Kidney capillary endothelial cell (primary cell): ENCODE data around the gene SULT2B1.
"Not testable (repeated sequence)": the region's sequence is repeated elsewhere in the genome, so short reads cannot be mapped to it uniquely, and the experiment has no call there.

Experiments used
- DNase-seq: peaks from one replicate; pipeline ENCODE4 v3.0.0-alpha.2; 2018; ENCODE audit warnings: low spot score

SULT2B1 gene

DNA sequence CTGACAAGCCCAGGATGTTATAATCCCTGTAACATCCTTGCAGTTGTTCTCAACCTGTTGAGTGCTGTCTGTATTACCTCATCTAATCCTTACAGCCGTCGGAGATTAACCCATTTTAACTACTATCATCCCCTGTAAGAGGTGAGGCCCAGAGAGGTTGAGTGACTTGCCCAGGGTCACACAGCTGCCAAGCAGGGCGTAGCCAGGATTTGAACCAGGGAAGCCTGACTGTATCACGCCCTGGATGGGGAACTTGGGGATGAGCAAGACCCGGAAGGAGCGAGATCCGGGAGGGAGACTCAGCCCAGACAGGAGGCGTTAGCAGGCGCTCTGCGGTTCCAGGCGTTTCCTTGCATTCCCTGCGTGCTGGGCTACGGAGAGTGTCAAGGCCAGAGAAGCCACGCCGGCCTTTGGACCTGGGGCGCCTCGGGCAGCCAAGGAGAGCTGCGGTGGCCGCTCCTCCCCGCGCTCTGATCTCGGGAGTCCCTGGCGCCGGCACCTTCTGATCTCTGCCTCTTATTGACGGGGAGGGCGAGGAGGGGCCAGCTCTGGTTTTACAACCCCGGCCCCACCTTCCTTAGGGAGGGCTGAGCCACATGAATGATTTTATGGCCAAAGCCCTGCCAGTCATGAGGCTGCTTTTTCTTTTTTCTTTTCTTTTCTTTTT is 6.2 kb downstream of the SULT2B1 start:
- DNase-seq = no peak

DNA sequence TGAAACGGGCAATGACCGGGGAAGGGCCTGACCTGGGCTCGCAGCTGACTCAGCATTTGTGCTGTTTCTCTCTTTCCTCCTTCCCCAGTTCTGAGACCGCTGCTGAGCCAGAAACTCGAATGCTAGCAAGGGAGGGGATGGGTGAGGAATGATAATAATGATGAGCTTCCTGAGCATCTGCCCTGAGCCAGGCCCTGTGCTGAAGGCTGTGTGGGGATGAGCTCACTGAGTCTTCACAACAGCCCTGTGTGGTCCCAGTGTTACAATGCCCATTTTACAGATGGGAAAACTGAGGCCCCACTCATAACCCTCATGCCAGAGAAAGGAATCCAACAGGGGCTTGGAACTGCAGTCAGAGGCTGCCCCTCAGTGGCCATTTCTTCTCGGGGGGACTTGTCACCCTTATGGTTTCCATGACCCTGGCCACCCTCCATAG is 8.1 kb downstream of the SULT2B1 start:
- no peak for DNase-seq

DNA sequence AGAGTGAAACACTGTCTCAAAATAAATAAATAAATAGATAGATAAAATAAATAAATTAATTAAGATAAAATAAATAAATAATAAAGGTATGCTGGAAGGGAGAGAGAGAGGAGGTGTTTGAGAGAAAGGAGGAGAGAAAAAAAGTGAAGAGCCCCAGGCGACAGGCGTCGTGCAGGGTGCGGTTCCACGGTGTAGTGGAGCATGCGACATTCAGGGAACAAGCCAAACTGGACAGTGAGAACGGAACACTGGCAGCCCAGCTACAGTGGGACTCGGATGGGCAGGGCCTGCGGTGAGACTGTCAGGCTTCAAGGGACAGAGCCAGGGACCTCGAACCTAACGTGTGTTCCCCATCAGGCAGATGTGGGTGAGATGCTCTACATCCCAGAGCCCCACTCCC is 9.4 kb downstream of the SULT2B1 start:
- DNase-seq = no peak

DNA sequence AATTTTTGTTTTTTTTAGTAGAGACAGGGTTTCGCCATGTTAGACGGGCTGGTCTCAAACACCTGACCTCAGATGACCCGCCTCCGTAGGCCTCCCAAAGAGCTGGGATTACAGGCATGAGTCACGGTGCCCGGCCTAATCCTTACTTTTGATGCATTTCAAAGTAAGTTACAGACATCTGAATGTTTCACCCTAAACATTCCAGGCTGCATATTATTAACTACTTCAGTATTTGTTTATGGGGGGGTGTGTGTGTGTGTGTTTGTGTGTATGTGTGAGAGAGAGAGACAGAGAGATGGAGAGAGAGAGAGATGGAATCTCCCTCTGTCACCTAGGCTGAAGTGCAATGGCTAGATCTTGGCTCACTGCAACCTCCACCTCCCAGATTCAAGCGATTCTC is 13.1 kb downstream of the SULT2B1 start:
- no peak for DNase-seq

DNA sequence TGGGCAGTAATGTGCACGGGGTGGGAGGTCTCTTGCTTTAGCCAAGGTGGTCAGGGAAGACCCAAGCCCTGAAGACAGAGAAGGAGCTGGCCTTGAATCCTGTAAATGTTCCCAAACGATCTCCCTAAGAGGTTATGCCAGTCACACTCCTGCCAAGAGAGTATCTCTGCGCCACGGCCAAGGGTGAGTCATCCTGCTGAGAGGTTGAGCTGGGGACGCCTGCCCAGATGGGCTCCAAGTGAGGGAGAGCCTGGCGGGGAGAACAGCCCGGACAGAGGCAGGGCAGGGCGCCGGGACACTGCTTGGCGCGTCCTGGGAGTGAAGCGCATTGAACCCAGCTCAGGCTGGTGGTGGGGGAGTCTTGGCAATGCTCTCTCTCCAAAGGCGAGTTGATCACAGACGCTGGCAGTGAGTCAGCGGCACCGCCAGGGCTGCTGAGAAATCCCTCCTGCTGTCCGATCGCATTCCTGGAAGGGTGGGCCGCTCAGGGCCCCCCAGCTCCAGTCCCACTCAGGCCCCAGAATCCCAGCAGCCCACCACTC is 16.4 kb downstream of the SULT2B1 start:
- peak; percentile 70 for DNase-seq

DNA sequence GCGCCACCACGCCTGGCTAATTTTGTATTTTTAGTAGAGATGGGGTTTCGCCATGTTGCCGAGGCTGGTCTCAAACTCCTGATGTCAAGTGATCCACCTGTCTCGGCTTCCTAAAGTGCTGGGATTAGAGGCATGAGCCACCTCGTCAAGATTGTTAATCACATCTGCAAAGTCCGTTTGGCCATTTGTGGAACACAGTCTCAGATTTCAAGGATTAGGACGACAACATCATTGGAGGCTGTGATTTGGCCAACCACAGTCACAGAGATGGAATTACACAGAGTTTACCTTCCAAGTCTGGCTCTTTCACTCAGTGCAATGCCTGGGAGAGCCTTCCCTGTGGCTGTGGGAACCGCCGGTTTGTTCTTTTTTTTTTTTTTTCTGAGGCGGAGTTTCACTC is 17.8 kb downstream of the SULT2B1 start:
- DNase-seq = no peak

DNA sequence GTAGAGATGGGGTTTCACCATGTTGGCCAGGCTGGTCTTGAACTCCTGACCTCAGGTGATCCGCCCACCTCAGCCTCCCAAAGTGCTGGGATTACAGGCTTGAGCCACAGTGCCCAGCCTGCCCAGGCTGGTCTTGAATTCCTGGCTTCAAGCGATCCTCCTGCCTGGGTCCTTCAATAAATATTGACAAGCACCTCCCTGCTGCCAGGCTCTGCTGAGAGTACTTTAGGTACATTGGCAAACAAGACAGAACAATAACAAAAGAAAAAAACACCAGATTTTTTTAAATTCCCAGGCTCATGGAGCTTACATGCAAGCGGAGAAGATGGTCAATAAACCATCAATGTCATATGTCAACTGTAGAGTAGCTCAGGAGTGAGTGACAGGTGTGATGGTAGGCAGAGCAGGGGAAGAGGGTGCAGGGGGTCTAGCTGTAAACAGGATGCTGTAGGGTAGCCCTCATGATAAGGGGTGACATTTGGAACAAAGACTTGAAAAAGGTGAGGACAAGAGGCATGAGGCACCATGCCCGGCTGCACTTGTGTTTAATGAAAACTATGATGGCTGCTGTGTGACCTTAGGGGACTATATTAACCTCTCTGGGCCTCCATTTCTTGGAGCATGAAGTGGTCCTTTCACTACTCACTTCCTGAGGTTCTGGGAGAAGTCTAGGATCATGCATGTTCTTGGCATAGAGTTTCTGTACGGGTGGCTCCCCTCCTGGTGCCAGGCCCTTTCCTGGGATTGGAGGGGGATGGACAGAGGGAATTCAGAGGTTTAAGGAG is 19.6 kb downstream of the SULT2B1 start:
- DNase-seq = no peak

DNA sequence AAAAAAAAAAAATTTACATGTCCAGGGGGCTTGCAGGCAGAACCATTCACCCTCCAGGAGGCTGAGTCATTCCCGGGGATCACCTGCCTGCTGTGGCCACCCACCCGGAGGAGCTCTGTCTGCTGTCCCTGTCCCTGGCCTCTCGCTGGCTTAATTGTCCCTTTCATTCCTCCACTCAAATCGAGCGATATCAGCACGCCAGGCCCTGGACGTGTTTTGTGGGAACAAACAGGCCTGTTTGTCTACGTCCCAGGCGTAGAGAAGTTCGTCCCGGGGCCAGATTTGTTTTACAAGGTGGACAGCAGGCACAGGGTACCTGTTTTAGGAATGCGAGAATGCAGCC is 21.2 kb downstream of the SULT2B1 start:
- DNase-seq = no peak

DNA sequence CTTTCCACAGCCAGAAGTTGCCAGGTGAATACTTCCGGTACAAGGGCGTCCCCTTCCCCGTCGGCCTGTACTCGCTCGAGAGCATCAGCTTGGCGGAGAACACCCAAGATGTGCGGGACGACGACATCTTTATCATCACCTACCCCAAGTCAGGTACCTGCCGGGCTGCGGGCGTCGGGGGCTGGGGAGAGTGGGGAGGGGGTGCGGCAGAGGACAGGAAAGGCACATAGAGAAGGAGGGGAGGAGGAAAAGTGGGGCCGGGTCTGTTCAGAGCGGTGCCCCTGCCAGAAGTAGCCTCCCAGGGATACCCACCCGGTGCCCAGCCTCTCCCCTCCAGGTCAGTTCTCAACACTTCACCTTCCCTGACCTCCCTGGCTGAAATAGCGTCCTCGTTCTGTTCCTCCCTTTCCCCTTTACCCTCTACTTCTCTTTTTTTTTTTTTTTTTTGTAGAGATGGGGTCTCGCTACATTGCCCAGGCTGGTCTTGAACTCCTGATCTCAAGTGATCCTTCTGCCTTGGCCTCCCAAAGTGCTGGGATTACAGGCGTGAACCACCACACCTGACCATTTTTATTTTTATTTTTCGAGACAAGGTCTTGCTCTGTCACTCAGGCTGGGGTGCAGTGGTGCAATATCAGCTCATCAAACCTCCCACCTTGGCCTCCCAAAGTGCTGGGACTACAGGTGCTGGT is 24.1 kb downstream of the SULT2B1 start:
- DNase-seq = no peak

DNA sequence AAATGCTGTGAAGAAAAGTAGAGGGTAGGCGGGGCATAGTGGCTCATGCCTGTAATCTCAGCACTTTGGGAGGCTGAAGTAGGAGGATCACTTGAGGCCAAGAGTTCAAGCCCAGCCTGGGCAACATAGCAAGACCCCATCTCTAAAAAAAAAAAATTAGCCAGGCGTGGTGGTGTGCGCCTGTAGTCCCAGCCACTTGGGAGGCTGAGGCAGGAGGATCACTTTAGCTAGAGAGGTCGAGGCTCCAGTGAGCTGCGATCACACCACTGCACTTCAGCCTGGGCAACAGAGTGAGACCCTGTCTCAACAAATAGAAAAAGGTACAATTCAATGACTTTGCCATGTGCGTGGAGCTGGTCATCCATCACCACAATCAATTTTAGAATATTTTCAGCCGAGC is 25.9 kb downstream of the SULT2B1 start:
- not testable (repeated sequence) for DNase-seq

DNA sequence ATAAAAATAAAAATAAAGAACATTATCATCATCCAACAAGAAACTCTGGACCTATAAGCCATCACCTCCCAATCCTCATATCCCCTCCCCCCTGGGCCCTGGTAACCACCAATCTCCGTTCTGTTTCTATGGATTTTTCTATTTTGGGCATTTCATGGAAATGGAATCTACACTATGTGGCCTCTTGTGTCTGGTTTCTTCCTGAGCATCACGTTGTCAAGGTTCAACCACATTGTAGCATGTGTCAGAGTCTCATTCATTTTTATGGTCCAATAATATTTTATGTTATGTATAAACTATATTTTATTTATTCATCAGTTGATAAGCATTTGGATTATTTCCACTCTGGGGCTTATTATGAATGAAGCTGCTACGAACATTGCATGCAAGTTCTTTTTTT is 26.9 kb downstream of the SULT2B1 start:
- no peak for DNase-seq

DNA sequence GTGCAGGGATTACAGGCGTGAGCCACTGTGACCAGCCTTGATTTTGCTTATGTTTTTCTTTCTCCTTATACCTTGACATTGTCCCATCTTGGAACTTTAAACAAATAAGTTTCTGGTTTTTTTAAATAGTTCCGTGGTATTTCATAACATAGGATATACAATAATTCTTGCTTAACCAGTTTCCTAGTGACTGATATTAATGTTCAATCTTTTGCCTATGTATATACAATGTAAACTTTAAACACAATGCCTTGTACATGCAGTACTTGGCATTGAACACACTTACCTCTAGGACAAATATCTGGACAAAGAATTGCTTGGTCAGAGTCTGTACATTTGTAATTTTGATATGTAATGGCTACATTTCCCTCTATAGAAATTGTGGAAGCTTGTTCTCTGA is 30.2 kb downstream of the SULT2B1 start:
- no peak for DNase-seq

DNA sequence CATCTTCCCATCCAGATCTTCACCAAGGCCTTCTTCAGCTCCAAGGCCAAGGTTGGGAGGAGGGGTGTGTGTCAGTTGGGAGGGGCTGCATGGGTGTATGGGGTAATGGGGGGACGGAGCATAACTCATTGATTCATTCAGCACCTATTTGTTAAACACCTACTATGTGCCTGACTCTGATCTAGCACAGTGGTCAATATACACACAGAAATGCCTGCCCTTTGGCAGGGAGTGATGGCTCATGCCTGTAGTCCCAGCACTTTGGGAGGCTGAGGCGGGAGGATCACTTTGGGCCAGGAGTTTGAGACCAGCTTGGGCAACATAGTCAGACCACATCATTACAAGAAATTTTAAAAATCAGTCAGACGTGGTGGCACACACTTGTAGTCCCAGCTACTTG is 35.4 kb downstream of the SULT2B1 start:
- no peak for DNase-seq

DNA sequence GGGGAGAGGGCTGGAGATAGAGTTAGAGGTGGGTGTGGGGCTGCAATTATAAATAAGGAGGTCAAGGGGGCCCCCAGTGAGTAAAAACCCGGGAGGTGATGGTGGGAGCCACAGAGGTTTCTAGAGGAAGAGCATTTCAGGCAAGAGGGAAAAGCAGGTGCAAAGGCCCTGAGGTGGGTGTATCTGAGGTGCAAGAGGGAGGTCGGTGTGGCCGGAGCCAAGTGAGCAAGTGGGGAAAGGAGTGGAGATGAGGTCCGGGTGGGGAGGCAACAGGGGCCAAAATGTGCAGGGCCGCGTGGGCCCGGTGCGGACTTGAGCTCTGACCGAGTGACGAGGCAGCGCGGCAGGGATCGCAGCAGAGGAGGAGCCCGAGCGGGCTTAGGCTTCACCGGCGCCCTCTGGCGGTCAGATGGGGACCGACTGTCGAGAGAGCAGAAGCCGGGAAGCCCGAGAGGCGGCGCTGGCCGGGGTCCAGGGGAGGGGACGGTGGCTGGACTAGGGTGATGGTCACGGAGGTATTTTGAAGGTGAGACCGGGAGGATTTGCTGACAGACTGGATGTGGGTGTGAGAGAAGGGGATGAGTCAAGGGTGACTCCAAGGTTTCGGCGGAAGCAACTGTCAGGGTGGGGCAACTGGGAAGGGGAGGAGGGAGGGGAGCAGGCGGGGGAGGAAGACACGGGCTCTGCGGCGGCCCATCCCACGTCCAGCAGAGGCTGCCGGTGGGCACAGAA is 36.9 kb downstream of the SULT2B1 start:
- peak; percentile 79 for DNase-seq

DNA sequence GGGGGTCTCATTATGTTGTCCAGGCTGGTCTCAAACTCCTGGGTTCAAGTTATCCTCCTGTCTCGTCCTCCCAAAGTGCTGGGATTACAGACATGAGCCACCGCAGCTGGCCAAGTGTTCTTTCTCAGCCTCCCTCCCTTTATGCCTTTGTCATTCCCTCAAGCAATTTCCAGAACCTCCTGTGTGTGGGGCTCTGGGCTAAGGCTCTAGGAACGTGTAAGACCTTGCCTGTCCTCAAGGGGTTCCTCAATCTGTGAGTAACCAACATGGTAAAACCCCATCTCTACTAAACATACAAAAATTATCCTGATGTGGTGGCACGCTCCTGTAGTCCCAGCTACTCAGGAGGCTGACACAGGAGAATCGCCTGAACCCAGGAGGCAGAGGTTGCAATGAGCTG is 39.0 kb downstream of the SULT2B1 start:
- DNase-seq = no peak

DNA sequence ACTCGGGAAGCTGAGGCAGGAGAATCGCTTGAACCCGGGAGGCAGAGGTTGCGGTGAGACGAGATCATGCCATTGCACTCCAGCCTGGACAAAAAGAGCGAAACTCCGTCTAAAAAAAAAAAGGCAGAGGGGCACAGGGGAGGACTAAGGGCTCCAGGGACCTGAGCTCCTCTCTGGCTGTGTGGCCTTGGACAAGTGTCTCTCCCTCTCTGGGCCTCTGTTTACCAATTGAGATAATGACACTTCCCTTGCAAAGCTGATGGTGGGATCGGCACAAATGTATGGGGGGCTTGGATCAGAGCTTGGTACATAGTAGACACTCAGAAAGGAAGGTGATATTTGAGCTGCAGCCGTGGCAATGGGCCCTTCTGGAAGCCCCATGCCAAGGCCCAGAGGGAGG is 43.2 kb downstream of the SULT2B1 start:
- no peak for DNase-seq

DNA sequence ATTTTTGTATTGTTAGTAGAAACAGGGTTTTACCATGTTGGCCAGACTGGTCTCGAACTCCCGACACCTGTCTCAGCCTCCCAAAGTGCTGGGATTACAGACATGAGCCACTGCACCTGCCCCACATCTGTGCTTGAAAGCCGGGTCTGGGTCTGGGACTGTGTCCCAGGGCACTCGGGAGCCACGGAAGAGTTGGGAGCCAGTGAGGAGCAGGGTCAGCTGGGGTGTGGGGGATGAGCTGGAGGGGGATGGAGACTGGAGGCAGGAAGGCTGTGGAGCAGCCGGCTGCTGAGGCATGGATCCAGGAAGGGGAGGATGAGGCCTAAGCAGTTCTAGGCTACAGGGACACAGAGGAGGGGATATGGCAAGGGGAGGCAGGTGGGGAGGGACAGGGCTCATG is 43.9 kb downstream of the SULT2B1 start:
- DNase-seq = no peak

DNA sequence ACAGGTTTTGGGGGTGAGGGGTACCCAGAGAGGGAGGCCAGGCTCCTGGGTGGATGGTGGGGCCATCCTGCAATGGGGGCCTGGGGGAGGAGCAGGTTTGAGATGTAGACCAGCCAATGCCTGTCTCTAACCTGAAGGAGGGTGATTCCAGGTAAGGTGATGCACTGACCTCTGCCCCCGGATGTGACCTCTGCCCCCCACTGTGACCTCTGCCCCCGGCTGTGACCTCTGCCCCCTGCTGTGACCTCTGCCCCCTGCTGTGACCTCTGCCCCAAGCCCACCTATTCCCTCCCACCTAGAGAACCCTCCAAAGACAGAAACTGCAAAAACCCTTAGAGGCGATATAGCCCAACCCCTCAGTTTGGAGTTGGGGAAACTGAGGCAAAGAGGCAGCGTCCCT is 44.3 kb downstream of the SULT2B1 start:
- no peak for DNase-seq

DNA sequence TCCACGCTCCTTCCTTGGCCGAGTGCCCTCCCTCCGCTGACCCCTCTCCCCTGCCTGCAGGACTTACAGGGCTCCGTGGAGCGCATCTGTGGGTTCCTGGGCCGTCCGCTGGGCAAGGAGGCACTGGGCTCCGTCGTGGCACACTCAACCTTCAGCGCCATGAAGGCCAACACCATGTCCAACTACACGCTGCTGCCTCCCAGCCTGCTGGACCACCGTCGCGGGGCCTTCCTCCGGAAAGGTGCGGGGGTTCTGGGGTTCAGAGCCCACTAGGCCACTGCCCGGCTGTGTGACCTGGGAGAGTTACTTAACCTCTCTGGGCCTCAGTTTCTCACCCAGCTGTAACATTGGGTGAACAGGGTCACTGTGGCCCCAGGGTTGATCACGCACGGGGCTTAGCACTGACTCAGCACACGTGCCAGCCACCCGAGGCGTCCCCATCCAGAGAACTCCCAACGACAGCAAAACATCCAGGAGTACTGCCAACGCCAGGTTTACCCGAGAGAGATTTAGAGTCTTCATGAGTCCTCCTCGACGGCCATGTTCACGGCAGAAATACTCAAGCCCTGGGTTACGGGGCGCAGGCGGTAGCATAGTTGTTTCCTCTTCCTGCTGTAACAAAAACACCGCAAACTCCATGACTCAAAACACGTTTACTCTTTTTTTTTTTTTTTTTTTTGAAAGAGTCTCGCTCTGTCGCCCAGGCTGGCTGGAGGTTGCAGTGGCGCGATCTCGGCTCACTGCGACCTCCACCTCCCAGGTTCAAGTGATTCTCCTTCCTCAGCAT is 44.9 kb downstream of the SULT2B1 start:
- DNase-seq = no peak

DNA sequence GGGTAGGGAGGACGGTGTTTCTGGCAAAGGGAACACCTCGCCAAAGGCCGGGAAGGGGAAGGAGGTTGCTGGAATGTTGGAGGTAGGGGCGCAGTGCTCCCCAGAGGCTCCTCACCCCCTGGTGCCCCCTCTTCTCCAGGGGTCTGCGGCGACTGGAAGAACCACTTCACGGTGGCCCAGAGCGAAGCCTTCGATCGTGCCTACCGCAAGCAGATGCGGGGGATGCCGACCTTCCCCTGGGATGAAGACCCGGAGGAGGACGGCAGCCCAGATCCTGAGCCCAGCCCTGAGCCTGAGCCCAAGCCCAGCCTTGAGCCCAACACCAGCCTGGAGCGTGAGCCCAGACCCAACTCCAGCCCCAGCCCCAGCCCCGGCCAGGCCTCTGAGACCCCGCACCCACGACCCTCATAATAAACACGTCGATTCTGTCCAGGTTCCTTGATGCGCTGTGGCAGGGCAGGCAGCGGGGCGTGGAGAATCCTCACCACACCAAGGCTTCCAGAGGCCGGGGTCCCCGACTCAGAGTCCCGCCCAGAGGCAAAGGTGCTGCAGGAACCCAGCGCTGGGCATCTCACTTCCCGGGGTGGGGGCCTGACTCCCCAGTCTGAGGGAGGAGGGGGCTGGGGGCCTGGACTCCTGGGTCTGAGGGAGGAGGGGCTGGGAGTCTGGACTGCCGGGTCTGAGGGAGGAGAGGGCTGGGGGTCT is 47.2 kb downstream of the SULT2B1 start:
- no peak for DNase-seq
